HFFc6 (cell line): ENCODE measurements around the gene KCNH5. TPM values are rescaled to one million over a fixed set of nuclear protein-coding genes. Genes with fewer than 3 reads are reported as not detected.

Source experiments
- DNase-seq: peaks from one replicate; pipeline ENCODE4 v3.0.0-alpha.2; 2018
- H3K27ac Mint-ChIP-seq: 2 replicates; pipeline ENCODE4 v1.8.0; 2020; ENCODE audit warnings: mild to moderate bottlenecking, mixed read lengths
- H3K27me3 Mint-ChIP-seq: 2 replicates; pipeline ENCODE4 v1.8.0; 2021; ENCODE audit warnings: mild to moderate bottlenecking, moderate library complexity, mixed read lengths; ENCODE audit not compliant: insufficient read depth
- H3K36me3 Mint-ChIP-seq: 2 replicates; pipeline ENCODE4 v1.8.0; 2021; ENCODE audit warnings: low read depth, mixed read lengths
- H3K4me1 Mint-ChIP-seq: 2 replicates; pipeline ENCODE4 v1.8.0; 2020; ENCODE audit warnings: low read depth, mixed read lengths
- H3K4me3 Mint-ChIP-seq: 2 replicates; pipeline ENCODE4 v1.8.0; 2020; ENCODE audit warnings: mild to moderate bottlenecking, moderate library complexity, mixed read lengths
- H3K9me3 Mint-ChIP-seq: 2 replicates; pipeline ENCODE4 v1.8.0; 2020; ENCODE audit warnings: mild to moderate bottlenecking, mixed read lengths
- total RNA-seq, 6 experiments: library from RNA; stranded (reverse); fragmentation: NEBNext Ultra II Directional; extraction: Animal tissue kit (Norgen Biotek cat#: 25700); gene quantifications; 2 replicates in 1 of 6; 3 replicates in 5 of 6; pipeline ENCODE4 v1.2.3, GENCODE V29; 2021
- TF ChIP-seq, protein P1 (sequence below): fragments of 200-600 bp; sonication (generic); IDR thresholded peaks from 2 replicates; pipeline ENCODE4 v1.5.0; 2021; ENCODE audit warnings: antibody characterized with exemption, mild to moderate bottlenecking

Gene KCNH5
- total RNA-seq, 6 experiments from 2014 or later = not detected

DNA sequence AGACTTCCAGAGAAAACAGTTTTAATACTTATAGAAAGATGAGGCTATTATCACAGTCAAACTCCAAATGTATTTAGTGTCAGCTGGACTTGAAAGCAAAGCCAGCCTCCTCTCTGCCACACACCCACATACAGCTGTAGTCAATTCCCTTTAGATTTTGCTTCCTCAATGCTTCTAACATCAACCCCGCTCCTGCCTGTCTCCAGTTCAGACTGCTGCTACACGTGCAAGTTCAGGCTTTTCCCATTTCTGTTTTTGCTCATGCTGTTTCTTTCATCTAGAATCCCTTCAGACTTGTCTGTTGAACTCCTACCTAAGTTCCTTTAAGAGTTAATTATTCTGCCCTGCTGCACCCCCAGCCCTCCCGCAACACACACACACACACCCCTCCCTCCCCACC lies 380.0 kb downstream of the KCNH5 start:
- Mint-ChIP-seq H3K4me3 (no peak overlapping the region), H3K27ac (no peak overlapping the region), H3K9me3 (peaks cover 41% of the 10 kb centered on the region), H3K27me3 (no peaks in the 10 kb centered on the region), H3K36me3 (no peaks in the 10 kb centered on the region), H3K4me1 (no peaks in the 10 kb centered on the region)
- TF ChIP-seq, protein P1, sequence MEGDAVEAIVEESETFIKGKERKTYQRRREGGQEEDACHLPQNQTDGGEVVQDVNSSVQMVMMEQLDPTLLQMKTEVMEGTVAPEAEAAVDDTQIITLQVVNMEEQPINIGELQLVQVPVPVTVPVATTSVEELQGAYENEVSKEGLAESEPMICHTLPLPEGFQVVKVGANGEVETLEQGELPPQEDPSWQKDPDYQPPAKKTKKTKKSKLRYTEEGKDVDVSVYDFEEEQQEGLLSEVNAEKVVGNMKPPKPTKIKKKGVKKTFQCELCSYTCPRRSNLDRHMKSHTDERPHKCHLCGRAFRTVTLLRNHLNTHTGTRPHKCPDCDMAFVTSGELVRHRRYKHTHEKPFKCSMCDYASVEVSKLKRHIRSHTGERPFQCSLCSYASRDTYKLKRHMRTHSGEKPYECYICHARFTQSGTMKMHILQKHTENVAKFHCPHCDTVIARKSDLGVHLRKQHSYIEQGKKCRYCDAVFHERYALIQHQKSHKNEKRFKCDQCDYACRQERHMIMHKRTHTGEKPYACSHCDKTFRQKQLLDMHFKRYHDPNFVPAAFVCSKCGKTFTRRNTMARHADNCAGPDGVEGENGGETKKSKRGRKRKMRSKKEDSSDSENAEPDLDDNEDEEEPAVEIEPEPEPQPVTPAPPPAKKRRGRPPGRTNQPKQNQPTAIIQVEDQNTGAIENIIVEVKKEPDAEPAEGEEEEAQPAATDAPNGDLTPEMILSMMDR = no peak
- DNase-seq = no peak

DNA sequence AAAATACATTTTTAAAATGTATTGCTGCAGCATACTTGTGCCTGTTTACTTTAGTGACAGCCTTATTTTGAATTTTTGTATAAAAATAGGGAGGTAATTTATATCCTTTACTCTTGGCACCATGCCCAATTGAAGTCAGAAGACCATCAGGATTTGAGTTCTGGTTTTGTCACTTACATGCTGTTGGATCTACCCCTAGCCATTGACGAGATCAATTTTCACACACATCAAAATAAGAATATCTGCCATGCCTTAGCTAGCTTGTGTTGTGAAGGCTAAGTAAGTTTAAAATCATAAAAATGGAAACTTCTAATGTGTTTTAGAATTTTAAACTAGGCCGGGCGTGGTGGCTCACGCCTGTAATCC lies 381.8 kb downstream of the KCNH5 start:
- H3K4me3 Mint-ChIP-seq = no peak overlapping the region
- no peaks in the 10 kb centered on the region for H3K36me3 Mint-ChIP-seq
- peaks cover 43% of the 10 kb centered on the region for H3K9me3 Mint-ChIP-seq
- DNase-seq = no peak
- H3K27ac Mint-ChIP-seq = no peak overlapping the region
- no peaks in the 10 kb centered on the region for H3K4me1 Mint-ChIP-seq
- TF ChIP-seq, protein P1 = no peak
- no peaks in the 10 kb centered on the region for H3K27me3 Mint-ChIP-seq

DNA sequence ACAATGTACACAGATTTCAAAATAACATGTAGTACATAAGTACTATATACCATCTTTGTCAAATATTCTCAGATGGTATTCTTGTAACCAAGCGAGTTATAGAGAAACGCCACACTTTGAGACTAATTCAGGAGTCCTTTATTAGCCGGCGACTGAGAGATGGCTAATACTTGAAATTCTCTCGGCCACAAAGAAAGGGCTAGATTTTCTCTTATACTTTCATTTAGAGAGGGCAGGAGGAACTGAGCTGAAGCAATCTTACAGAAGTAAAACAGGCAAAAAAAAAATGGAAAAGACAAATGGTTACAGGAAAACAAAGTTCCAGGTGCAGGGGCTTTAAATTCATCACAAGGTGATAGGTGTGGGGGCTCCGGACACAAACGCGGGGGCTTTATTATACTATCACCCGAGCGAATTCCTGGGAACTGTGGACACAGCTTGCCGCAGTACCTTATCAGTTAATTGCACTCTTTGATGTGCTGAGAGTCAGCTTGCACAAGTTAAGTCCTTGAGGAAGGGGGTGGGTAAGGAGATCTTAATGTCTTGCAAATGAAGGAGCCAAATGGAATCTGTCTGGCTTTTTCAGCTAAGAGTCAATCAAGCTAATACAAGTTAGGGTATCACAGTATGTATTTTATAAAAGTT lies 382.3 kb downstream of the KCNH5 start:
- Mint-ChIP-seq H3K27ac (no peak overlapping the region), H3K27me3 (no peaks in the 10 kb centered on the region), H3K4me3 (no peak overlapping the region), H3K4me1 (no peaks in the 10 kb centered on the region), H3K36me3 (no peaks in the 10 kb centered on the region), H3K9me3 (peaks cover 48% of the 10 kb centered on the region)
- TF ChIP-seq, protein P1 = no peak
- no peak for DNase-seq

DNA sequence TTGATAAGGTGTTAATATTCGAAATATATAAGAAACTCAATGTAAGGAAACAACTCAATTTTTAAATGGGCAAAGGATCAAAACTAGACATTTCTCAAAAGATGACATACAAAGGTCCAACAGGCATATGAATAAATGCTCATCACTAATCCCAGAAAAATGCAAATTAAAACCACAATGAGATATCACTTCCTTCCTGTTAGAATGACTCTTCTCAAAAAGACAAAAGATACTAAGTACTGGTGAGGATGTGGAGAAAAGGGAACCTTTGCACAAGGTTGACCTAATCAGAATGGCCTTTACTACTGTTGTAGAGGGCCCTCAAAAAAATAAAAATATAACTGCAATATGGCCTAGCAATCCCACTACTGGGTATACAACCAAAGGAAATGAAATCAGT lies 383.4 kb downstream of the KCNH5 start:
- TF ChIP-seq, protein P1 = no peak
- Mint-ChIP-seq H3K27me3 (no peaks in the 10 kb centered on the region), H3K27ac (no peak overlapping the region), H3K9me3 (peaks cover 59% of the 10 kb centered on the region), H3K4me1 (no peaks in the 10 kb centered on the region), H3K36me3 (no peaks in the 10 kb centered on the region), H3K4me3 (no peak overlapping the region)
- no peak for DNase-seq

DNA sequence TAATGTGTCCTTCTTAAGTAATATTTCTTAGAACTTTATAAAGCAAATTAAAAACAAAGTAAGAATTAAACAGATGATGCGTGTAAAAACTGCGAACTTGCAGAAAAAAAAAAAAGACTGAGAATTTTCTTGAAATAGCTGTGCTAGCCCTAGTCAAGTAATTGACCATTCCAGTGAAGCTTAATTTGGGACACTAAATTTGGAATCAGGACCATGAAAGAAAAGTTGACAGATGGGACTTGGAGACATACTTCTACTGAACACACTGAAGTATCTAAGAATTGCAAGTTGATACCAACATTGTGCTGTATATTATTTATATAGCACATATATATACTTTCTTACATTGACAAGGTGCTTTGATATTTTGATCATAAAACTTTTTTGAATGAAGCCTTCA lies 386.6 kb downstream of the KCNH5 start:
- no peaks in the 10 kb centered on the region for H3K4me1 Mint-ChIP-seq
- H3K4me3 Mint-ChIP-seq = no peak overlapping the region
- TF ChIP-seq, protein P1 = no peak
- no peaks in the 10 kb centered on the region for H3K27me3 Mint-ChIP-seq
- H3K9me3 Mint-ChIP-seq = peaks cover 67% of the 10 kb centered on the region
- no peak for DNase-seq
- peaks cover 5% of the 10 kb centered on the region; the same call in 1 of the 2 replicates for H3K36me3 Mint-ChIP-seq
- no peak overlapping the region for H3K27ac Mint-ChIP-seq
